WTC11 (cell line): ENCODE measurements around the gene MAS1L. TPM values are rescaled to one million over a fixed set of nuclear protein-coding genes. Genes with fewer than 3 reads are reported as not detected.

Experiments used
- ATAC-seq: fragments of 200-7000 bp; cut with Tn5 transposase; 2 replicates; pipeline ENCODE4 v1.10.0; 2021; ENCODE audit warnings: mild to moderate bottlenecking, moderate library complexity
- CTCF ChIA-PET: fragments of 300-600 bp; sonication (Branson Sonifier 250); formaldehyde crosslinking; loops from one replicate; lab custom pipeline; 2021; ENCODE audit warnings: antibody characterized with exemption; lab: Charles Lee
- POLR2A ChIA-PET: fragments of 350-600 bp; sonication (Branson Sonifier 250); formaldehyde crosslinking; loops from one replicate; lab custom pipeline; 2021; ENCODE audit warnings: antibody characterized with exemption; lab: Charles Lee
- DNase-seq: peaks from one replicate; pipeline ENCODE4 v3.0.0; 2021; ENCODE audit warnings: low spot score
- H3K27ac Mint-ChIP-seq: 2 replicates; pipeline ENCODE4 v1.8.0; 2021; ENCODE audit warnings: mixed read lengths
- H3K27me3 Mint-ChIP-seq: 2 replicates; pipeline ENCODE4 v1.8.0; 2021; ENCODE audit warnings: low read depth, mild to moderate bottlenecking, moderate library complexity, mixed read lengths
- H3K36me3 Mint-ChIP-seq: 2 replicates; pipeline ENCODE4 v1.8.0; 2021; ENCODE audit warnings: mixed read lengths
- H3K4me1 Mint-ChIP-seq: 2 replicates; pipeline ENCODE4 v1.8.0; 2022; ENCODE audit warnings: mixed read lengths
- H3K4me3 Mint-ChIP-seq: 2 replicates; pipeline ENCODE4 v1.8.0; 2021; ENCODE audit warnings: mild to moderate bottlenecking, moderate library complexity, mixed read lengths
- H3K9me3 Mint-ChIP-seq: 2 replicates; pipeline ENCODE4 v1.8.0; 2021; ENCODE audit warnings: mixed read lengths
- CREM ChIP-seq: sonication (generic); formaldehyde crosslinking; IDR thresholded peaks from 2 replicates; pipeline ENCODE4 v1.8.1; 2022; ENCODE audit warnings: mild to moderate bottlenecking, missing genetic modification reagents, moderate library complexity
- E2F4 ChIP-seq: sonication (generic); formaldehyde crosslinking; IDR thresholded peaks from 2 replicates; pipeline ENCODE4 v1.8.1; 2022; ENCODE audit warnings: low read depth, mild to moderate bottlenecking, moderate library complexity, missing genetic modification reagents, borderline replicate concordance
- FOXP1 ChIP-seq: sonication (generic); formaldehyde crosslinking; IDR thresholded peaks from 2 replicates; pipeline ENCODE4 v1.8.0; 2022; ENCODE audit warnings: missing genetic modification reagents, mild to moderate bottlenecking, moderate library complexity, borderline replicate concordance
- GABPB1 ChIP-seq: sonication (generic); formaldehyde crosslinking; IDR thresholded peaks from 2 replicates; pipeline ENCODE4 v1.8.1; 2023; ENCODE audit warnings: mild to moderate bottlenecking, missing genetic modification reagents
- GRHL2 ChIP-seq: fragments of 250-450 bp; sonication (Bioruptor Pico); IDR thresholded peaks from 2 replicates; pipeline ENCODE4 v1.8.0; 2022; ENCODE audit warnings: mild to moderate bottlenecking, moderate library complexity; ENCODE audit not compliant: insufficient replicate concordance, severe bottlenecking
- GTF2I ChIP-seq: fragments of 250-450 bp; sonication (Bioruptor Pico); conservative IDR thresholded peaks from 2 replicates; pipeline ENCODE4 v1.4.0; 2021; ENCODE audit warnings: mild to moderate bottlenecking
- HMGA2 ChIP-seq: fragments of 250-450 bp; sonication (Bioruptor Pico); IDR thresholded peaks from 2 replicates; pipeline ENCODE4 v1.4.0; 2021; ENCODE audit warnings: mild to moderate bottlenecking, moderate library complexity
- IRF1 ChIP-seq: sonication (generic); formaldehyde crosslinking; IDR thresholded peaks from 2 replicates; pipeline ENCODE4 v1.8.0; 2023; ENCODE audit warnings: missing genetic modification reagents
- IRF2 ChIP-seq: sonication (generic); formaldehyde crosslinking; IDR thresholded peaks from 2 replicates; pipeline ENCODE4 v1.8.0; 2022; ENCODE audit warnings: low read depth, missing genetic modification reagents, borderline replicate concordance
- MLX ChIP-seq: sonication (generic); formaldehyde crosslinking; IDR thresholded peaks from 2 replicates; pipeline ENCODE4 v1.8.1; 2023; ENCODE audit warnings: mild to moderate bottlenecking, missing genetic modification reagents, moderate library complexity
- NFATC4 ChIP-seq: fragments of 250-450 bp; sonication (Bioruptor Pico); IDR thresholded peaks from 2 replicates; pipeline ENCODE4 v1.9.0; 2021; ENCODE audit warnings: mild to moderate bottlenecking
- NFE2L1 ChIP-seq: sonication (generic); formaldehyde crosslinking; IDR thresholded peaks from 2 replicates; pipeline ENCODE4 v1.8.1; 2023; ENCODE audit warnings: missing genetic modification reagents
- NFYB ChIP-seq: sonication (generic); formaldehyde crosslinking; conservative IDR thresholded peaks from 2 replicates; pipeline ENCODE4 v1.8.0; 2022; ENCODE audit warnings: low read depth, missing genetic modification reagents
- NR1H2 ChIP-seq: sonication (generic); formaldehyde crosslinking; IDR thresholded peaks from 2 replicates; pipeline ENCODE4 v1.9.0; 2021; ENCODE audit warnings: mild to moderate bottlenecking, moderate library complexity, missing genetic modification reagents
- PREB ChIP-seq: sonication (generic); formaldehyde crosslinking; IDR thresholded peaks from 2 replicates; pipeline ENCODE4 v1.8.1; 2022; ENCODE audit warnings: mild to moderate bottlenecking, missing genetic modification reagents, moderate library complexity, borderline replicate concordance
- RORB ChIP-seq: fragments of 250-450 bp; sonication (Bioruptor Pico); IDR thresholded peaks from 2 replicates; pipeline ENCODE4 v1.9.0; 2021; ENCODE audit warnings: mild to moderate bottlenecking
- SOX15 ChIP-seq: fragments of 250-450 bp; sonication (Bioruptor Pico); IDR thresholded peaks from 2 replicates; pipeline ENCODE4 v1.9.0; 2021; ENCODE audit warnings: mild to moderate bottlenecking
- SP1 ChIP-seq: sonication (generic); formaldehyde crosslinking; conservative IDR thresholded peaks from 2 replicates; pipeline ENCODE4 v1.8.1; 2022; ENCODE audit warnings: missing genetic modification reagents
- STAT6 ChIP-seq: sonication (generic); formaldehyde crosslinking; conservative IDR thresholded peaks from 2 replicates; pipeline ENCODE4 v1.8.1; 2023; ENCODE audit warnings: mild to moderate bottlenecking, low read depth, missing genetic modification reagents, moderate library complexity
- ZNF232 ChIP-seq: sonication (generic); formaldehyde crosslinking; IDR thresholded peaks from 2 replicates; pipeline ENCODE4 v1.8.0; 2022; ENCODE audit warnings: mild to moderate bottlenecking, missing genetic modification reagents
- ZNF396 ChIP-seq: fragments of 250-450 bp; sonication (Bioruptor Pico); IDR thresholded peaks from 2 replicates; pipeline ENCODE4 v1.8.0; 2021; ENCODE audit warnings: mild to moderate bottlenecking, moderate library complexity, borderline replicate concordance
- total RNA-seq: library from RNA; stranded (reverse); gene quantifications from 3 replicates; pipeline ENCODE4 v1.2.3, GENCODE V29; 2021
- TF ChIP-seq, protein P1 (sequence below): fragments of 250-450 bp; sonication (Bioruptor Pico); conservative IDR thresholded peaks from 2 replicates; pipeline ENCODE4 v1.9.0; 2021; ENCODE audit warnings: mild to moderate bottlenecking
- TF ChIP-seq, protein P2 (sequence below): sonication (generic); formaldehyde crosslinking; IDR thresholded peaks from 2 replicates; pipeline ENCODE4 v1.8.0; 2022; ENCODE audit warnings: mild to moderate bottlenecking, missing genetic modification reagents
- TF ChIP-seq, protein P3 (sequence below): fragments of 200-600 bp; IDR thresholded peaks from 2 replicates; pipeline ENCODE4 v1.8.0; 2022; ENCODE audit warnings: antibody characterized with exemption

The MAS1L gene
- total RNA-seq, 1 experiment from 2014 or later: not detected

DNA sequence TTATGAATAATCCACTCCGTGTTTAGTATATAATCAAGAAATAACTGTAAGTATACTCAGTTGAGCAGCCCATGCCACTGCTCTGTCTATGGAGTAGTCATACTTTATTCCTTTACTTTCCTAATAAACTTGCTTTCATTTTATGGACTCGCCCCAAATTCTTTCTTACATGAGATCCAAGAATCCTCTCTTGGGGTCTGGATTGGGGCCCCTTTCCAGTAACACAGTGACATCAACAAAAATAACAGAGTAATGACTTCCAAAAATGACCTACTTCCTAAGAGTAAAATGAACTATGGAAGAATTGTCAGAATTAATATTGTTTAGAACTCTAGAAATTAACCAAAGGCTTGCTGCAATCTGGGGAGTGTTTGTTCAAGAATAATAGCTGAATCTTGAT is 22.0 kb downstream of the MAS1L start:
- TF ChIP-seq NR1H2 (CRISPR knock-in tag) (no peak), NFYB (no peak), SOX15 (no peak), CREM (CRISPR knock-in tag) (no peak), GABPB1 (no peak), PREB (CRISPR knock-in tag) (no peak), IRF1 (CRISPR knock-in tag) (no peak)
- H3K27ac Mint-ChIP-seq: no peak overlapping the region
- ChIA-PET POLR2A (no interaction called here), CTCF (no interaction called here)
- DNase-seq (no peak), ATAC-seq (no peak)
- no peaks in the 10 kb centered on the region for H3K36me3 Mint-ChIP-seq
- H3K4me1 Mint-ChIP-seq: peaks cover 4% of the 10 kb centered on the region
- H3K4me3 Mint-ChIP-seq: no peak overlapping the region
- H3K9me3 Mint-ChIP-seq: peaks cover 6% of the 10 kb centered on the region
- H3K27me3 Mint-ChIP-seq: peaks cover 6% of the 10 kb centered on the region

- no peak for DNase-seq
- POLR2A ChIA-PET: no interaction called here
- TF ChIP-seq NFYB (no peak), SP1 (CRISPR knock-in tag) (no peak), GTF2I (CRISPR knock-in tag) (no peak), GRHL2 (CRISPR knock-in tag) (no peak), ZNF232 (CRISPR knock-in tag) (no peak), CREM (CRISPR knock-in tag) (no peak), NFATC4 (no peak), ZNF396 (CRISPR knock-in tag) (no peak), E2F4 (CRISPR knock-in tag) (no peak), RORB (CRISPR knock-in tag) (no peak), HMGA2 (CRISPR knock-in tag) (no peak), STAT6 (CRISPR knock-in tag) (no peak), NFE2L1 (CRISPR knock-in tag) (no peak), IRF2 (CRISPR knock-in tag) (no peak), FOXP1 (CRISPR knock-in tag) (no peak), MLX (CRISPR knock-in tag) (no peak)
- TF ChIP-seq, protein P1, sequence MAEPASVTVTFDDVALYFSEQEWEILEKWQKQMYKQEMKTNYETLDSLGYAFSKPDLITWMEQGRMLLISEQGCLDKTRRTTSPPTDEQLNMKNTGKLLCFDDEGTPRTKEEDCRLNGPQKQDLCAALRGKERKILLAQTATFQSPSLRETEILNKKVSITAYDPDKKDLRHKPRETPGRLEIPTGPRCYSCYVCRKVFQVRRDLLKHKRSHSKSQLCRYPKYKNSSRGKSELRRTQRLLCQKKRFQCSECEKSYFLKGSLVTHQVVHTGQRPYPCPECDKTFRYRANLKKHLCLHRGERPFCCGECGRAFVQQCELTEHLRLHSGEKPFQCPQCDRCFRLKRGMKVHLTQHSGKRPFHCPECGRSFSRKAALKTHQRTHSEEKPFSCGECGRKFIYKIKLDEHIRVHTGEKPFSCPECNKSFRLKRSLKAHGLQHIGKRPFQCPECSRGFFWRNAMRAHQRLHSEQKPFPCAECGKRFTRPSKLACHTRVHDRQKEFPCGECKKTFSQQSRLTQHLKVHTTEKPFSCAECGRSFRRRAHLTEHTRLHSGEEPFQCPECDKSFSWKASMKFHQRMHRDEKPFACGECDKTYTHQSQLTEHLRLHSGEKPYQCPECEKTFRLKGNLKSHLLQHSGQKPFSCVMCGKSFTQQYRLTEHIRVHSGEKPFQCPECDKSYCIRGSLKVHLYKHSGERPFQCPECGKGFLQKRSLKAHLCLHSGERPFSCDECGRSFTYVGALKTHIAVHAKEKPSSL (CRISPR knock-in tag): no peak
- TF ChIP-seq, protein P2, sequence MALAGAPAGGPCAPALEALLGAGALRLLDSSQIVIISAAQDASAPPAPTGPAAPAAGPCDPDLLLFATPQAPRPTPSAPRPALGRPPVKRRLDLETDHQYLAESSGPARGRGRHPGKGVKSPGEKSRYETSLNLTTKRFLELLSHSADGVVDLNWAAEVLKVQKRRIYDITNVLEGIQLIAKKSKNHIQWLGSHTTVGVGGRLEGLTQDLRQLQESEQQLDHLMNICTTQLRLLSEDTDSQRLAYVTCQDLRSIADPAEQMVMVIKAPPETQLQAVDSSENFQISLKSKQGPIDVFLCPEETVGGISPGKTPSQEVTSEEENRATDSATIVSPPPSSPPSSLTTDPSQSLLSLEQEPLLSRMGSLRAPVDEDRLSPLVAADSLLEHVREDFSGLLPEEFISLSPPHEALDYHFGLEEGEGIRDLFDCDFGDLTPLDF (CRISPR knock-in tag): no peak
- TF ChIP-seq, protein P3, sequence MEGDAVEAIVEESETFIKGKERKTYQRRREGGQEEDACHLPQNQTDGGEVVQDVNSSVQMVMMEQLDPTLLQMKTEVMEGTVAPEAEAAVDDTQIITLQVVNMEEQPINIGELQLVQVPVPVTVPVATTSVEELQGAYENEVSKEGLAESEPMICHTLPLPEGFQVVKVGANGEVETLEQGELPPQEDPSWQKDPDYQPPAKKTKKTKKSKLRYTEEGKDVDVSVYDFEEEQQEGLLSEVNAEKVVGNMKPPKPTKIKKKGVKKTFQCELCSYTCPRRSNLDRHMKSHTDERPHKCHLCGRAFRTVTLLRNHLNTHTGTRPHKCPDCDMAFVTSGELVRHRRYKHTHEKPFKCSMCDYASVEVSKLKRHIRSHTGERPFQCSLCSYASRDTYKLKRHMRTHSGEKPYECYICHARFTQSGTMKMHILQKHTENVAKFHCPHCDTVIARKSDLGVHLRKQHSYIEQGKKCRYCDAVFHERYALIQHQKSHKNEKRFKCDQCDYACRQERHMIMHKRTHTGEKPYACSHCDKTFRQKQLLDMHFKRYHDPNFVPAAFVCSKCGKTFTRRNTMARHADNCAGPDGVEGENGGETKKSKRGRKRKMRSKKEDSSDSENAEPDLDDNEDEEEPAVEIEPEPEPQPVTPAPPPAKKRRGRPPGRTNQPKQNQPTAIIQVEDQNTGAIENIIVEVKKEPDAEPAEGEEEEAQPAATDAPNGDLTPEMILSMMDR: no peak
- peaks cover 4% of the 10 kb centered on the region for H3K4me1 Mint-ChIP-seq
- no peaks in the 10 kb centered on the region for H3K36me3 Mint-ChIP-seq
- peaks cover 6% of the 10 kb centered on the region for H3K27me3 Mint-ChIP-seq
- no peak overlapping the region for H3K4me3 Mint-ChIP-seq
- no peak for ATAC-seq
- no peak overlapping the region for H3K27ac Mint-ChIP-seq
- peaks cover 6% of the 10 kb centered on the region for H3K9me3 Mint-ChIP-seq
- CTCF ChIA-PET: no interaction called here
These were observed 22.5 kb downstream of the MAS1L start for GRCh38 chr6:29465279-29465678.
